HG03045 (cell line): ENCODE data around the gene FAM53A.
"Not testable (repeated sequence)": the region's sequence is repeated elsewhere in the genome, so short reads cannot be mapped to it uniquely, and the experiment has no call there.

Experiments
- ATAC-seq: cut with Tn5 transposase; IDR thresholded peaks from one replicate; pipeline ENCODE4 v1.9.1; 2021; ENCODE audit warnings: mild to moderate bottlenecking, moderate library complexity; ENCODE audit not compliant: unreplicated experiment

FAM53A gene

GRCh38 chr4:1608821-1609500 lies 75.2 kb downstream of the FAM53A start:
- ATAC-seq: no peak

GRCh38 chr4:1608196-1608820 lies 75.8 kb downstream of the FAM53A start:
- ATAC-seq: no peak

DNA sequence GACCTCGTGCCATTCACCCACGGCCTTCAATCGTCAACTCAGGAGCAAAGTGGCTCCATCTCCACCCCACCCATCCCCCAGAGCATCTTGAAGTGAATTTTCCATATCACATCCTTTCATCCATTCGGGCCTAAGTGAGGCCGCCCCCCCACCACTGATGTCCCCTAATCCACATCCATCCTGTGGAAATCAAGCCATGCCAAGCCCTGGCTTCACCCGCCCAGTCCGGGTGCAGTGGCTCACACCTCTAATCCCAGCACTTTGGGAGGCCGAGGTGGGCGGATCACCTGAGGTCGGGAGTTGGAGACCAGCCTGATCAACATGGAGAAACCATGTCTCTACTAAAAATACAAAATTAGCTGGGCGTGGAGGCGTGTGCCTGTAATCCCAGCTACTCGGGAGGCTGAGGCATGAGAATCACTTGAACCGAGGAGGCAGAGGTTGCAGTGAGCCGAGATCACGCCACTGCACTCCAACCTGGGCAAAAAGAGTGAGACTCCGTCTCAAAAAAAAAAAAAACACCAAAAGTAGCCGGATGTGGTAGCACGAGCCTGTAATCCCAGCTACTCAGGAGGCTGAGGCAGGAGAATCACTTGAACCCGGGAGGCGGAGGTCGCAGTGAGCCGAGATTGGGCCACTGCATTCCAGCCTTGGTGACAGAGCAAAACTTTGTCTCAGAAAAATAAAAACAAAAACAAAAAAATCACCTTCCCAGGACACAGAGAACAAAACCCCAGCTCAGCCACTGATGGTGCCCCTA lies 76.5 kb downstream of the FAM53A start:
- ATAC-seq: not testable (repeated sequence)

DNA sequence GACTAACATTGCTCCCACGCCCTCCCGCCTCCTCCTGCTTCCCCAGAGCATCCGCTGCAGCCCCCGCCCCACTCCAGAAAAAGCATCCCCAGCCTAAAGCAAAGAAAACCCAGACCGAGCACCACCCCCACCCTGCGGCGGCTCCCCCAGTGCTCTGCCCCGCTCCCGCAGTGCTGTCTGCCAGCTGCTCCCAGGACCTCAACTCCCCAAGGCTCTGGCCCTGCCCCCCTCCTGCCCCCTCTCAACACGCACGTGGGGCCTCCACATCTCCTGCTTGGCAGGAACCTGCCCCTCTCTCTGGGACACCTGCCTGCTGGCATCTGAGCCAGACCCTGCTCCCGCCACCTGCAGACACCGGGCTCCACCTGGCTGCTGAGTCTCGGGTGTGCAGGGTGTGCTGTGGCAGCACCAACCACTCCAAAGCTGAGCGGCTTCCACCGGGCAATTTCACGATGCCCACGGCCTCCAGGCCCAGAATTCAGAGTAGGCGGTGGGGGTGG lies 79.4 kb downstream of the FAM53A start:
- no peak for ATAC-seq

GRCh38 chr4:1604181-1604705 lies 79.9 kb downstream of the FAM53A start:
- ATAC-seq: no peak

DNA sequence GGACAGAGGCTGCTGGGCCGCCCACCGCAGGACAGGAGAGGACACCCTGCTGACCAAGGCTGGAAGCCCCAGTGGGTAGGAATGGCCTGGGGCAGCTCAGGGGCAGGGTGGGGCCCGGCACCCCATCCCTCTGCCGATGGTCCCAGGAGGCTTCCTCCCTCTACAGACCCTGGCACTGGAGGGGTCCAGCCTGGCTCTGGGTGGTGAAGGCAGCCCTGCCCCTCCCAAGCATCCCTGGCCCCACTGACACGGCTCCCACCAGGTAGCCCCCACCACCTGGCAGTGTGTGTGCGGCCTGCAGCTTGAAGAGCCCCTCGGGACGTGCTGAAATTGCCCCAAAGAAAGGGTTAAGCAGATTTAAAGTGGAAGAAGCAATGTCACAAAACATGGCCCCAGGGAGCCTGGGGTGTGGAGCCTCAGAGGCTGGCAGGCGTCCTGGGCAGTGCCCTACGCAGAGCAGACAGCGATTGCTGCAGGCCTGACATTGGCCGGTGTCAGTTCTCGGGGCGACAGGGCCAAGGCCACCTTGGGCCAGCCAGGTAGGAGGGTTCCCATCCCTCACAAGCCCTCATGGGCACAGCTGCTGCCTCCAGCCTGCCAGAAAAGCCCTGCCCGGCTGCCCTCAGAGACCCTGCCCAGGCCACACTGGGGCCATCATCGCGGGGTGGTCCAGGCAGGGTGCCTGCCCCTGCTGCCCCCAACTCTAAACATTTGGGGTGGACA lies 80.5 kb downstream of the FAM53A start:
- ATAC-seq: no peak

DNA sequence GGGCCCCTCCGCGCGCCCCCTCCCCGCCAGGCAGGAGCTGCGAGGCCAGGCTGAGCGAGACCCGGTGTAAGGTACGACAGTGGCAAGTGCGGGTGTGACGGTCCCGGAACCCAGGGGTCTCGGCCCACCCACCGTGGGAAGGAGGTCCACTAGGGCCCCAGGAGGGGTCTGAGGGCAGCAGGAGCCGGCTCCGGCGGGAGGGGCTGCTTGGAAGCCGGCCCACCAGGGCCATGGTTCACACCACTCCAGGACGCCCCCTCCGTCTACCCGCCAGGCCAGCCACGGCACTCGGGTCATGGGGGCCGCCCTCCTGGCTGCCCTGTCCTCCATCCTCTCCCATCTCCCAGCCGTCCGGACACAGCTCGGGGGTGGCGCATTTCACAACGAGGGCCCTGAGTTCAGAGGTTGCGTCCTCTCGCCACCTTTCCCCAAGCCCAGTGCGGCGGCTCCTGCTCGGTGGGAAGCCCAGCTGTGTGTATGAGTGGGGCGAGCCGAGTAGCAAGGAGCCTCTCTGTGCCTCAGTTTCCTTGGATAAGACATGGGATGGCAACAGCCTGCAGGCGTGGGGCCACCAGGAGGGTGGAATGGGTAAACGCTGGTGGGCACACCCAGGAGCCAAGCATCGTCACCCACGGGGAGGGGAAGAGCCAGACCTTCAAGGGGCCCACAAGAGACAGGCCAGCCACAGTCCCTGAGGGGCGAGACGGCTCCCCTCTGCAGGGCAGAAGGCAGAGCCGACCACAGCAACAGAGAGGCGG lies 81.3 kb downstream of the FAM53A start:
- no peak for ATAC-seq

GRCh38 chr4:1601852-1602654 lies 82.1 kb downstream of the FAM53A start:
- ATAC-seq: no peak

DNA sequence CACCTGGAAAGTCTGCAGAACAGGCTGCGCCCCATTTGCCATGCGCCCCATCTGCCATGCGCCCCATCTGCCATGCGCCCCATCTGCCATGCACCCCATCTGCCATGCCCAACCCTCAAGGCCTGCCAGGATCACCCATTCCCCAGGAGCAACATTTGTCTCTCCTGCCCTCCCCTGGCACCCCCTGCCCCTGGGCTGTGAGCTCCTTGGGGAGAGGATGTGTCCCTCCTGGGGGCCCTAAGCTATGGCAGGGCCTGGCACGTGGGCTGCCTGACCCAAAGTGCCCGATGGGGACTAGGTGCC lies 82.6 kb downstream of the FAM53A start:
- no peak for ATAC-seq

GRCh38 chr4:1600811-1601532 lies 83.1 kb downstream of the FAM53A start:
- no peak for ATAC-seq

DNA sequence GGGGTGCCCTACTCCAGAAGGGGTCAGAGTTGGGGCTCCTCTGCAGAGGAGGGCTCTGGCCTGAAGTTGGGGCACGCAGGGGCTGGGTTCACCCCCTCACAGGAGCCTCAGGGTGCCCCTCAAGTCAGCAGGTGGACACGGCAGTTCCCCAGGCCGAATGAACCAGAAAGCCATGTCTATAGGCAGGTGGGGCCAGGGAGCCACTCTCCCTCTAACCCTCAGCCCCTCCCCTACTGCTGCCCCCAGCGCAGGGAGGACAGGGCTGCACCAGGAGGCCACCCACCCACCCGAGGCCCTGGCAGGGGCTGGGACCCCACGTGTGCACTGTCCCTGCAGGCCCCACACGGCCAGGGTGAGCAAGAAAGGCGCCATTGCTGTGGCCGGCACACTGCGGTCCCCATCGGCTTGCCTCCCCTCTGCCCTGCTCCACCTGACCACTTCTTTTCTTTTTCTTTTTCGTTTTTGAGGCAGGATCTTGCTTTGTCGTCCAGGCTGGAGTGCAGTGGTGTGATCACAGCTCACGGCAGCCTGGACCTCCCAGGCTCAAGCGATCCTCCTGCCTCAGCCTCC lies 83.8 kb downstream of the FAM53A start:
- no peak for ATAC-seq

DNA sequence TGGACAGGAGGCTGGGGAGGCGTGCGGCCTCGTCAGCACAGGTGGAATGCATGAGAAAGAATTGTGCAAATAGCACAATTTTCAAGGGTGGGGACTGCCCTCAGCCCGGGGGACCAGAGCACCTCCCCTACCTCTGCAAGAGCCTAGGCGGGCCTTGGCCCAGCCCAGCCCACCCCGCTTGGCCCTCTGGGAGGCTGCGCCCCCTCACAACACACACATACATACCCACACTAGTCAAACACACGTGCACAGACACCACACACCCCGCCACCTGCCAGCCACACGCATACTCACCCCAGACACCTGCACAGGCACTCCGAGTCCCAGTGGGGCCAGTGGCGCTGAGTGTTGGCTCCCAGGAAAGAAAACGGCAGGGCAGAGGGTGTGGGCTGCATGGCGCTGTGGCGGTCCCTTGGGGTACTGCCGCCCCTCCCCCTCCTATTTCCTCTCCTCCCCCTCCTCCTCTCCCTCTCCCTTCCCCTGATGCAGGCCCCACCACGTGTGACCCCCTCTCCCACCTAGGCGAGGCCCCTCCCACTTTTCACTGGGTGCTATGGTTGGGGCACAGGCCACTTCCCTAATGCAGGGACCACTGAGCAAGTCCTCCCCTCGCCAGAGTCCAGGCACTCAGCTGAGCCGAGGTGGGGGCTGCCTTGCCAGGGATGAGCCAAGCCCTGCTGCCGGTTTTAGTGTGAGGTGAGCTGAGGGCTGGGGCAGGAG lies 84.5 kb downstream of the FAM53A start:
- ATAC-seq: no peak

GRCh38 chr4:1599026-1599481 lies 85.1 kb downstream of the FAM53A start:
- ATAC-seq: no peak

GRCh38 chr4:1598206-1599025 lies 85.7 kb downstream of the FAM53A start:
- no peak for ATAC-seq

GRCh38 chr4:1597021-1597931 lies 86.8 kb downstream of the FAM53A start:
- ATAC-seq: no peak

- ATAC-seq: no peak
Observed at GRCh38 chr4:1596393-1596792, 87.7 kb downstream of the FAM53A start.
